Chondrocyte (in vitro differentiated cells): ENCODE measurements around the gene ELF1. TPM values are rescaled to one million over a fixed set of nuclear protein-coding genes. Genes with fewer than 3 reads are reported as not detected.
A peak's percentile ranks its signal among the peaks of the same experiment; 100 is the strongest.

Experiments used
- DNase-seq: peaks from one replicate; pipeline ENCODE4 v3.0.0; 2021; ENCODE audit warnings: mixed read lengths, low spot score
- H3K27ac Mint-ChIP-seq: one replicate; pipeline ENCODE4 v1.8.0; 2021; ENCODE audit warnings: mild to moderate bottlenecking, moderate library complexity, mixed read lengths; ENCODE audit not compliant: unreplicated experiment
- H3K27me3 Mint-ChIP-seq: 2 replicates; pipeline ENCODE4 v1.8.0; 2021; ENCODE audit warnings: low read depth, mixed read lengths
- H3K36me3 Mint-ChIP-seq: 2 replicates; pipeline ENCODE4 v1.8.0; 2021; ENCODE audit warnings: low read depth, mixed read lengths
- H3K4me1 Mint-ChIP-seq: 2 replicates; pipeline ENCODE4 v1.8.0; 2021; ENCODE audit warnings: low read depth, mild to moderate bottlenecking, mixed read lengths
- H3K4me3 Mint-ChIP-seq: one replicate; pipeline ENCODE4 v1.8.0; 2021; ENCODE audit warnings: mild to moderate bottlenecking, moderate library complexity, mixed read lengths; ENCODE audit not compliant: unreplicated experiment
- H3K9me3 Mint-ChIP-seq: 2 replicates; pipeline ENCODE4 v1.8.0; 2021; ENCODE audit warnings: low read depth, mixed read lengths
- CTCF ChIP-seq: fragments of 200-600 bp; sonication (generic); IDR thresholded peaks from 2 replicates; pipeline ENCODE4 v1.5.0; 2021; ENCODE audit warnings: antibody characterized with exemption, mild to moderate bottlenecking, moderate library complexity
- total RNA-seq: library from RNA; stranded (reverse); gene quantifications from 3 replicates; pipeline ENCODE4 v1.2.1, GENCODE V29; 2021

Gene ELF1
- total RNA-seq, 1 donor from 2014 or later = 45.8 TPM

GRCh38 chr13:41056826-41057711 lies 38.0 kb upstream of the ELF1 start:
- Mint-ChIP-seq H3K4me3 (no peak overlapping the region), H3K4me1 (peaks cover 67% of the 10 kb centered on the region), H3K9me3 (no peaks in the 10 kb centered on the region), H3K36me3 (peaks cover 4% of the 10 kb centered on the region), H3K27me3 (no peaks in the 10 kb centered on the region), H3K27ac (no peak overlapping the region)
- DNase-seq = no peak
- TF ChIP-seq CTCF = no peak

GRCh38 chr13:41056194-41056593 lies 37.1 kb upstream of the ELF1 start:
- peaks cover 73% of the 10 kb centered on the region for H3K4me1 Mint-ChIP-seq
- no peak for TF ChIP-seq CTCF
- H3K27ac Mint-ChIP-seq = no peak overlapping the region
- H3K9me3 Mint-ChIP-seq = no peaks in the 10 kb centered on the region
- no peaks in the 10 kb centered on the region for H3K27me3 Mint-ChIP-seq
- DNase-seq = no peak
- H3K4me3 Mint-ChIP-seq = no peak overlapping the region
- peaks cover 4% of the 10 kb centered on the region for H3K36me3 Mint-ChIP-seq

GRCh38 chr13:41054919-41055619 lies 36.0 kb upstream of the ELF1 start:
- peak overlapping the region; percentile 22 for H3K27ac Mint-ChIP-seq
- no peaks in the 10 kb centered on the region for H3K9me3 Mint-ChIP-seq
- peaks cover 4% of the 10 kb centered on the region for H3K36me3 Mint-ChIP-seq
- no peak overlapping the region for H3K4me3 Mint-ChIP-seq
- peak; percentile 51 for TF ChIP-seq CTCF
- H3K27me3 Mint-ChIP-seq = no peaks in the 10 kb centered on the region
- DNase-seq = no peak
- peaks cover 79% of the 10 kb centered on the region for H3K4me1 Mint-ChIP-seq

- peaks cover 76% of the 10 kb centered on the region for H3K4me1 Mint-ChIP-seq
- H3K27ac Mint-ChIP-seq = peak overlapping the region; percentile 63
- H3K4me3 Mint-ChIP-seq = no peak overlapping the region
- H3K9me3 Mint-ChIP-seq = peaks cover under 1% of the 10 kb centered on the region
- DNase-seq = no peak
- H3K27me3 Mint-ChIP-seq = no peaks in the 10 kb centered on the region
- H3K36me3 Mint-ChIP-seq = peaks cover 6% of the 10 kb centered on the region
- TF ChIP-seq CTCF = peak; percentile 84
Measured at GRCh38 chr13:41054212-41054877, 35.2 kb upstream of the ELF1 start.

GRCh38 chr13:41053384-41053826 lies 34.3 kb upstream of the ELF1 start:
- no peak overlapping the region for H3K4me3 Mint-ChIP-seq
- DNase-seq = no peak
- peaks cover 13% of the 10 kb centered on the region for H3K36me3 Mint-ChIP-seq
- peak overlapping the region; percentile 63 for H3K27ac Mint-ChIP-seq
- H3K4me1 Mint-ChIP-seq = peaks cover 67% of the 10 kb centered on the region
- H3K27me3 Mint-ChIP-seq = no peaks in the 10 kb centered on the region
- no peak for TF ChIP-seq CTCF
- H3K9me3 Mint-ChIP-seq = peaks cover 9% of the 10 kb centered on the region
